Endothelial cell of umbilical vein (primary cell): Measurements from ENCODE around the gene TACR1. TPM values are rescaled to one million over a fixed set of nuclear protein-coding genes. Genes with fewer than 3 reads are reported as not detected.

ENCODE experiments used
- BruUV-seq: library from RNA; stranded (reverse); fragments of 400-500 nt; replicated peaks from 2 replicates; lab custom pipeline; 2021; lab: Mats Ljungman, UMichigan
- CTCF ChIA-PET: fragments of 300-600, 350-600 bp; sonication (Branson Sonifier 250); formaldehyde crosslinking; loops from one replicate; lab custom pipeline; 2021; ENCODE audit warnings: antibody characterized with exemption, inconsistent platforms; lab: Charles Lee
- POLR2A ChIA-PET: fragments of 300-600, 350-600 bp; sonication (Branson Sonifier 250); formaldehyde crosslinking; loops from one replicate; lab custom pipeline; 2021; ENCODE audit warnings: antibody characterized with exemption, inconsistent platforms; lab: Charles Lee
- DNase-seq: peaks from one replicate; pipeline ENCODE4 v3.0.0-alpha.2; 2011; ENCODE audit warnings: low read depth, low spot score
- FAIRE-seq: peaks from 2 replicates; lab custom pipeline; 2011; peaks lifted over from hg19 to GRCh38; lab: Jason Lieb, UNC
- H2AFZ ChIP-seq: 2 replicates; pipeline ENCODE4 v1.6.0; 2012; ENCODE audit warnings: low read depth, low read length, control low read depth, inconsistent platforms
- H3K27ac ChIP-seq: 2 replicates; pipeline ENCODE4 v1.5.1; 2011; ENCODE audit warnings: low read depth, mild to moderate bottlenecking, control low read depth, low read length, moderate library complexity; ENCODE audit not compliant: insufficient read depth
- H3K27me3 ChIP-seq, 2 experiments: 2 replicates each; pipeline versions ENCODE4 v1.6.0 to v1.6.1; 2011; ENCODE audit warnings: low read length in 2 of 2, mixed read lengths in 1 of 2; ENCODE audit not compliant: control insufficient read depth in 2 of 2, insufficient read depth in 2 of 2
- H3K36me3 ChIP-seq, 2 experiments: 2 replicates in 1 of 2; 3 replicates in 1 of 2; pipeline ENCODE4 v1.5.1; 2011; ENCODE audit warnings: low read length in 2 of 2, mild to moderate bottlenecking in 1 of 2, moderate library complexity in 1 of 2; ENCODE audit not compliant: control insufficient read depth in 2 of 2, insufficient read depth in 2 of 2; ENCODE audit errors: extremely low read depth in 1 of 2
- H3K4me1 ChIP-seq: 3 replicates; pipeline ENCODE4 v1.5.1; 2011; ENCODE audit warnings: mild to moderate bottlenecking, low read length; ENCODE audit not compliant: control insufficient read depth, insufficient read depth; ENCODE audit errors: extremely low read depth
- H3K4me2 ChIP-seq: 2 replicates; pipeline ENCODE4 v1.6.1; 2011; ENCODE audit warnings: low read length, control low read depth, mixed read lengths; ENCODE audit not compliant: insufficient read depth
- H3K4me3 ChIP-seq, 3 experiments: fragments of 200-600 bp in 1 of 3; sonication (generic), shearing (Covaris generic) in 1 of 3; replicated peaks in 1 of 3; 2 replicates each; pipeline ENCODE4 v1.5.1; 2011 to 2016; ENCODE audit warnings: control low read depth in 3 of 3, low read length in 3 of 3, mild to moderate bottlenecking in 2 of 3, inconsistent platforms in 1 of 3, low read depth in 1 of 3, moderate library complexity in 1 of 3; ENCODE audit not compliant: insufficient read depth in 1 of 3
- H3K79me2 ChIP-seq: 2 replicates; pipeline ENCODE4 v1.6.0; 2012; ENCODE audit warnings: low read length, inconsistent platforms; ENCODE audit not compliant: control insufficient read depth, insufficient read depth
- H3K9ac ChIP-seq: replicated peaks from 2 replicates; pipeline ENCODE3; 2011; ENCODE audit warnings: low read length, control low read depth; ENCODE audit not compliant: insufficient read depth; ENCODE audit errors: extremely low read depth
- H3K9me1 ChIP-seq: replicated peaks from 3 replicates; pipeline ENCODE4 v1.6.0; 2011; ENCODE audit warnings: mild to moderate bottlenecking, low read length; ENCODE audit not compliant: control insufficient read depth, insufficient read depth; ENCODE audit errors: extremely low read depth
- H3K9me3 ChIP-seq: replicated peaks from 2 replicates; pipeline ENCODE4 v1.5.1; 2012; ENCODE audit warnings: low read length, inconsistent platforms; ENCODE audit not compliant: control insufficient read depth, insufficient read depth
- H4K20me1 ChIP-seq: replicated peaks from 2 replicates; pipeline ENCODE3; 2011; ENCODE audit warnings: mild to moderate bottlenecking, low read length; ENCODE audit not compliant: control insufficient read depth, insufficient read depth; ENCODE audit errors: extremely low read depth
- CTCF ChIP-seq, 2 donors: IDR thresholded peaks; 1 replicate in 1 of 2; 2 replicates in 1 of 2; pipeline ENCODE4 v1.5.1; 2011; ENCODE audit warnings: low read length in 2 of 2, mild to moderate bottlenecking in 2 of 2, moderate library complexity in 2 of 2, control low read depth in 1 of 2, inconsistent platforms in 1 of 2, low read depth in 1 of 2; ENCODE audit not compliant: insufficient read depth in 1 of 2; ENCODE audit errors: extremely low read depth in 1 of 2
- EZH2 ChIP-seq: IDR thresholded peaks from 2 replicates; pipeline ENCODE4 v1.6.1; 2012; ENCODE audit warnings: borderline replicate concordance, low read depth, mild to moderate bottlenecking, moderate library complexity, low read length, inconsistent platforms; ENCODE audit not compliant: severe bottlenecking
- FOS ChIP-seq: IDR thresholded peaks from 2 replicates; pipeline ENCODE4 v1.6.1; 2011; ENCODE audit warnings: mild to moderate bottlenecking, low read length, moderate library complexity, borderline replicate concordance; ENCODE audit not compliant: insufficient read depth
- GATA2 ChIP-seq: IDR thresholded peaks from 2 replicates; pipeline ENCODE4 v1.7.0; 2011; ENCODE audit warnings: low read depth, mild to moderate bottlenecking, moderate library complexity, mixed read lengths, low read length; ENCODE audit not compliant: insufficient read length, insufficient read depth
- JUN ChIP-seq: IDR thresholded peaks from 2 replicates; pipeline ENCODE4 v1.6.1; 2011; ENCODE audit warnings: borderline replicate concordance, low read depth; ENCODE audit not compliant: insufficient read length, insufficient read depth
- MAX ChIP-seq: IDR thresholded peaks from 2 replicates; pipeline ENCODE4 v1.6.1; 2011; ENCODE audit not compliant: insufficient read depth, insufficient read length
- MYC ChIP-seq: IDR thresholded peaks from one replicate; pipeline ENCODE4 v1.6.1; 2011; ENCODE audit warnings: mild to moderate bottlenecking, low read depth, low read length
- POLR2A ChIP-seq: IDR thresholded peaks from 2 replicates; pipeline ENCODE4 v1.6.1; 2012; ENCODE audit warnings: low read depth, mild to moderate bottlenecking, control low read depth, low read length
- POLR2AphosphoS5 ChIP-seq: IDR thresholded peaks from 2 replicates; pipeline ENCODE4 v1.6.1; 2012; ENCODE audit warnings: low read depth, mild to moderate bottlenecking, control low read depth, low read length, moderate library complexity; ENCODE audit not compliant: insufficient read depth
- dilution Hi-C: fragments of 300-500 bp; cut with MboI; formaldehyde crosslinking; loops from one replicate; pipeline ENCODE4 v1.15.0; 2019; ENCODE audit warnings: low sequenced_read_pairs; ENCODE audit not compliant: extremely low pct_ligation_motif_present
- intact Hi-C: fragments of 100-400 bp; cut with micrococcal nuclease; formaldehyde crosslinking; loops from one replicate; pipeline ENCODE4 v1.10.0; 2022
- polyA plus RNA-seq, 4 experiments: library from polyadenylated mRNA; depleted of rRNA in 3 of 4; stranded (reverse) in 3 of 4; unstranded in 1 of 4; fragments of >200 nt; gene quantifications; 2 replicates each; pipeline versions ENCODE4 v1.2.1 to v1.2.3, GENCODE V29; 2011 to 2012; ENCODE audit warnings: missing spikeins in 1 of 4
- total RNA-seq: library from RNA; stranded (reverse); gene quantifications from 2 replicates; pipeline ENCODE4 v1.2.3, GENCODE V29; 2021

Gene TACR1
- total and polyA plus RNA-seq, 2 donors (not counting 3 experiments of a cell fraction or from before 2014, with no cell fraction given), result not detected

- Histone ChIP-seq H3K9ac (no peak overlapping the region), H3K9me1 (no peaks in the 10 kb centered on the region), H3K36me3 (no peaks in the 10 kb centered on the region), H3K27me3 (no peaks in the 10 kb centered on the region), H3K9me3 (no peaks in the 10 kb centered on the region), H3K4me2 (no peak overlapping the region), H3K79me2 (no peaks in the 10 kb centered on the region), H4K20me1 (no peaks in the 10 kb centered on the region), H2AFZ (no peak overlapping the region), H3K4me1 (no peaks in the 10 kb centered on the region), H3K27ac (no peak overlapping the region), H3K4me3 (no peak overlapping the region)
- no peak for TF ChIP-seq GATA2
- no peak for TF ChIP-seq CTCF (IDR thresholded peaks at IDR 0.05; ENCODE audit: extremely low read depth in 1 of 2, insufficient read depth in 1 of 2, low read depth in 1 of 2, low read length in 2 of 2)
- no peak for TF ChIP-seq FOS
- TF ChIP-seq EZH2, result no peak
- no peak for TF ChIP-seq MYC
- no peak for TF ChIP-seq POLR2AphosphoS5
- TF ChIP-seq JUN, result no peak
- no peak for TF ChIP-seq MAX
- no peak for TF ChIP-seq POLR2A
- BruUV-seq, result no TSS peak
- CTCF ChIA-PET, result interaction anchor here (0.6 kb wide), 1 partner anchor 10 kb away, joined by 4 read pairs; no protein-coding TSS in a partner anchor
- intact Hi-C loops (no loop called here), dilution Hi-C loops (no loop called here)
- DNase-seq (no peak), FAIRE-seq (no peak)
- POLR2A ChIA-PET, result no interaction called here
These were observed 165.8 kb downstream of the TACR1 start for GRCh38 chr2:75033516-75033915.
